ENCODE results near the gene EVI5L. TPM values are rescaled to one million over a fixed set of nuclear protein-coding genes. Genes with fewer than 3 reads are reported as not detected.

EVI5L gene
- total and polyA plus RNA-seq, 2 of the 8 experiments (the other 6 are each of a cell fraction or from before 2014, with no cell fraction given), result 7.2 to 11.0 TPM

DNA sequence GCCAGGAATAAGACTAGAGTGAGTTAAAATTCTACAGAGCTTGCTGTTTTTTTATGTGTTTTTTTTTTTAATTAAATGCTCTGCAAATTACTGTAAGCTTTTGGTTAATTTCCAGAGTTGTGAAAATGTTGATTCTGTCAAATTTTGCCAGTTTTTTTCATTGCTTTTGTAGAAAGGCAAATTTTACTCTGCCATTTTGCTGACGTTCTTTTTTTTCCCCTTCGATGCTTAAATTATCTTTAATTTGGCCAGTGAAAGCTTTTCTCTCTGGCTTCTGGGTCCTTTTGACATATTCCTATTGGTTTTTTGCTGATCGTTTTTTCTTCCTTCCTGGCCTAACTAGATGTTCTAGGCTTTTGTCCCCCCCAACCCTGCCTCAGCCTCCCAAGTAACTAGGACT is 23.8 kb upstream of the EVI5L start:
- FAIRE-seq (no peak), DNase-seq (ENCODE audit: low read depth in 1 of 2, low spot score in 2 of 2) (no peak)
- Histone ChIP-seq H4K20me1 (replicated peaks in 1 of 2; ENCODE audit: control insufficient read depth in 1 of 2, insufficient read depth in 2 of 2, low read length in 2 of 2) (no peaks in the 10 kb centered on the region), H3K27ac (ENCODE audit: low read depth, low read length) (no peak overlapping the region), H2BK120ac (replicated peaks; ENCODE audit: low read depth, low read length) (no peak overlapping the region), H3K23me2 (ENCODE audit: low read depth, low read length) (no peaks in the 10 kb centered on the region), H4K91ac (replicated peaks; ENCODE audit: insufficient read length, low read length) (no peak overlapping the region), H3K36me3 (ENCODE audit: control insufficient read depth in 2 of 4, insufficient read depth in 4 of 4, low read length in 3 of 4) (no peaks in the 10 kb centered on the region), H3K4me3 (ENCODE audit: extremely low read depth in 1 of 4, insufficient read depth in 2 of 4, low read depth in 3 of 4, low read length in 4 of 4) (no peak overlapping the region), H2AK5ac (ENCODE audit: low read depth, low read length) (no peak overlapping the region), H3K14ac (ENCODE audit: insufficient read length) (no peak overlapping the region), H3K9ac (replicated peaks in 1 of 4; ENCODE audit: extremely low read depth in 1 of 4, low read depth in 3 of 4, low read length in 3 of 4) (no peak overlapping the region), H3K4ac (replicated peaks; ENCODE audit: insufficient read length, low read depth, low read length) (no peak overlapping the region), H4K8ac (ENCODE audit: extremely low read depth, insufficient read depth, low read length) (no peak overlapping the region), H2BK12ac (ENCODE audit: low read depth, low read length) (no peak overlapping the region), H3K56ac (replicated peaks; ENCODE audit: insufficient read length, low read depth, low read length) (no peak overlapping the region), H3K18ac (ENCODE audit: extremely low read depth, low read length) (no peak overlapping the region), H4K5ac (ENCODE audit: insufficient read length, low read depth, low read length) (no peak overlapping the region), H2AFZ (ENCODE audit: low read length) (no peak overlapping the region), H3K27me3 (replicated peaks in 1 of 4; ENCODE audit: control insufficient read depth in 3 of 4, extremely low read depth in 1 of 4, insufficient read depth in 3 of 4, low read length in 3 of 4) (no peaks in the 10 kb centered on the region), H2BK5ac (ENCODE audit: low read depth, low read length) (no peak overlapping the region), H3K79me1 (ENCODE audit: low read depth, low read length) (no peaks in the 10 kb centered on the region), H2BK20ac (ENCODE audit: low read length) (no peak overlapping the region), H3K4me2 (ENCODE audit: insufficient read depth in 1 of 2, low read depth in 2 of 2, low read length in 2 of 2) (no peak overlapping the region), H3K4me1 (replicated peaks in 1 of 4; ENCODE audit: control insufficient read depth in 3 of 4, insufficient read depth in 4 of 4, low read length in 3 of 4) (no peaks in the 10 kb centered on the region; a peak in 1 of 7 replicates), H3K9me3 (ENCODE audit: insufficient read depth in 2 of 2, low read depth in 1 of 2, low read length in 1 of 2) (peaks cover 9 to 11% of the 10 kb centered on the region in 2 experiments), H3K23ac (ENCODE audit: insufficient read length) (no peak overlapping the region), H3K79me2 (ENCODE audit: control insufficient read depth in 1 of 2, insufficient read depth in 2 of 2, low read length in 2 of 2) (no peaks in the 10 kb centered on the region), H2BK15ac (ENCODE audit: low read length) (no peak overlapping the region)
- WGBS, 2 experiments (ENCODE audit: extremely low coverage in 1 of 2, insufficient coverage in 1 of 2, insufficient read length in 1 of 2, insufficient replicate concordance in 2 of 2, low coverage in 1 of 2, low lambda C conversion rate in 2 of 2, missing lambda C conversion rate in 1 of 2), result 86% methylated on average over 3 of the region's 3 CpGs; no CpG with 5 or more reads in 1 of the 2 experiments
- TF ChIP-seq CBX5 (IDR thresholded peaks at IDR 0.05; ENCODE audit: low read depth, low read length) (no peak), TCF12 (IDR thresholded peaks at IDR 0.05; ENCODE audit: low read depth, low read length) (no peak), RXRA (IDR thresholded peaks at IDR 0.05; ENCODE audit: insufficient read depth, low read depth, low read length) (no peak)
- ChIA-PET POLR2A (ENCODE audit: partially characterized antibody) (no interaction called here), CTCF (ENCODE audit: partially characterized antibody) (interaction anchor here (0.7 to 1.2 kb wide), 2 partner anchors 14 kb away, joined by 3 read pairs; no protein-coding TSS in a partner anchor)
